H7 (cell line): ENCODE data around the gene ANKS6. TPM values are rescaled to one million over a fixed set of nuclear protein-coding genes. Genes with fewer than 3 reads are reported as not detected.

ENCODE experiments used
- DNase-seq: peaks from one replicate; pipeline ENCODE4 v3.0.0; 2012
- H3K27me3 ChIP-seq: 2 replicates; pipeline ENCODE4 v1.6.0; 2011; ENCODE audit warnings: mild to moderate bottlenecking, low read length; ENCODE audit not compliant: control insufficient read depth, insufficient read depth
- H3K36me3 ChIP-seq: replicated peaks from 2 replicates; pipeline ENCODE4 v1.5.1; 2011; ENCODE audit warnings: low read length; ENCODE audit not compliant: control insufficient read depth, insufficient read depth
- H3K4me3 ChIP-seq: 2 replicates; pipeline ENCODE4 v1.5.1; 2011; ENCODE audit warnings: low read depth, mild to moderate bottlenecking, control low read depth, low read length, moderate library complexity; ENCODE audit not compliant: insufficient read depth
- total RNA-seq: library from RNA; depleted of rRNA; stranded (reverse); fragments of >200 nt; shearing (Covaris generic); gene quantifications from 2 replicates; pipeline ENCODE4 v1.2.3, GENCODE V29; 2014

ANKS6 gene
- total RNA-seq, 1 experiment from 2014 or later: 51.0 TPM

- no peak for DNase-seq
- no peaks in the 10 kb centered on the region for H3K27me3 ChIP-seq
- H3K36me3 ChIP-seq: no peaks in the 10 kb centered on the region; the same call in 1 of the 2 replicates
- H3K4me3 ChIP-seq: no peak overlapping the region
Observed at GRCh38 chr9:98826716-98827115, 30.4 kb upstream of the ANKS6 start.

- Histone ChIP-seq H3K36me3 (no peaks in the 10 kb centered on the region; the same call in 1 of the 2 replicates), H3K4me3 (no peak overlapping the region)
- no peak for DNase-seq
Observed at GRCh38 chr9:98825414-98825813, 29.1 kb upstream of the ANKS6 start.

GRCh38 chr9:98823666-98824334 is 27.4 kb upstream of the ANKS6 start:
- Histone ChIP-seq H3K36me3 (no peaks in the 10 kb centered on the region; the same call in 1 of the 2 replicates), H3K4me3 (no peak overlapping the region), H3K27me3 (no peaks in the 10 kb centered on the region)
- no peak for DNase-seq

More at GRCh38 chr9:98825414-98825813, 29.1 kb upstream of the ANKS6 start:
- no peaks in the 10 kb centered on the region for H3K27me3 ChIP-seq

- no peak for DNase-seq
Observed at GRCh38 chr9:98822661-98823060, 26.3 kb upstream of the ANKS6 start.

GRCh38 chr9:98821831-98822230 is 25.5 kb upstream of the ANKS6 start:
- Histone ChIP-seq H3K36me3 (no peaks in the 10 kb centered on the region; the same call in 1 of the 2 replicates), H3K4me3 (no peak overlapping the region), H3K27me3 (no peaks in the 10 kb centered on the region)
- no peak for DNase-seq

More at GRCh38 chr9:98822661-98823060, 26.3 kb upstream of the ANKS6 start:
- H3K4me3 ChIP-seq: no peak overlapping the region
- H3K27me3 ChIP-seq: no peaks in the 10 kb centered on the region
- H3K36me3 ChIP-seq: no peaks in the 10 kb centered on the region; the same call in 1 of the 2 replicates

GRCh38 chr9:98819231-98819630 is 22.9 kb upstream of the ANKS6 start:
- no peak for DNase-seq
- Histone ChIP-seq H3K4me3 (no peak overlapping the region), H3K27me3 (no peaks in the 10 kb centered on the region), H3K36me3 (no peaks in the 10 kb centered on the region; the same call in 1 of the 2 replicates)

GRCh38 chr9:98818764-98819163 is 22.4 kb upstream of the ANKS6 start:
- Histone ChIP-seq H3K4me3 (no peak overlapping the region), H3K27me3 (no peaks in the 10 kb centered on the region), H3K36me3 (no peaks in the 10 kb centered on the region)
- DNase-seq: no peak

- Histone ChIP-seq H3K27me3 (no peaks in the 10 kb centered on the region), H3K36me3 (no peaks in the 10 kb centered on the region), H3K4me3 (no peak overlapping the region)
- DNase-seq: no peak
Observed at GRCh38 chr9:98815391-98815951, 19.1 kb upstream of the ANKS6 start.

GRCh38 chr9:98811051-98811650 is 14.8 kb upstream of the ANKS6 start:
- H3K36me3 ChIP-seq: no peaks in the 10 kb centered on the region
- DNase-seq: no peak
- no peak overlapping the region for H3K4me3 ChIP-seq
- peaks cover 20% of the 10 kb centered on the region for H3K27me3 ChIP-seq

- Histone ChIP-seq H3K27me3 (peaks cover 20% of the 10 kb centered on the region), H3K4me3 (no peak overlapping the region), H3K36me3 (no peaks in the 10 kb centered on the region)
- DNase-seq: peak; percentile 55
Observed at GRCh38 chr9:98810102-98810842, 13.9 kb upstream of the ANKS6 start.

- DNase-seq: peak; percentile 45
- no peak overlapping the region for H3K4me3 ChIP-seq
- no peaks in the 10 kb centered on the region for H3K36me3 ChIP-seq
- H3K27me3 ChIP-seq: peaks cover 20% of the 10 kb centered on the region
Observed at GRCh38 chr9:98809311-98810101, 13.2 kb upstream of the ANKS6 start.

- Histone ChIP-seq H3K27me3 (peaks cover 20% of the 10 kb centered on the region), H3K36me3 (no peaks in the 10 kb centered on the region), H3K4me3 (no peak overlapping the region; the same call in 1 of the 2 replicates)
- peak; percentile 26 for DNase-seq
Observed at GRCh38 chr9:98808875-98809274, 12.5 kb upstream of the ANKS6 start.

- Histone ChIP-seq H3K27me3 (peaks cover 20% of the 10 kb centered on the region), H3K36me3 (no peaks in the 10 kb centered on the region), H3K4me3 (peak overlapping the region; percentile 56; the same call in 1 of the 2 replicates)
- DNase-seq: peak; percentile 61
Observed at GRCh38 chr9:98808411-98808815, 12.1 kb upstream of the ANKS6 start.

GRCh38 chr9:98807814-98808195 is 11.4 kb upstream of the ANKS6 start:
- Histone ChIP-seq H3K36me3 (no peaks in the 10 kb centered on the region), H3K27me3 (peaks cover 20% of the 10 kb centered on the region), H3K4me3 (peak overlapping the region; percentile 56)
- peak; percentile 80 for DNase-seq
